Measurements from ENCODE around the gene KSR2. TPM values are rescaled to one million over a fixed set of nuclear protein-coding genes. Genes with fewer than 3 reads are reported as not detected.

The KSR2 gene
- total and polyA plus RNA-seq, 2 of the 4 experiments (the other 2 are of a cell fraction) = not detected

DNA sequence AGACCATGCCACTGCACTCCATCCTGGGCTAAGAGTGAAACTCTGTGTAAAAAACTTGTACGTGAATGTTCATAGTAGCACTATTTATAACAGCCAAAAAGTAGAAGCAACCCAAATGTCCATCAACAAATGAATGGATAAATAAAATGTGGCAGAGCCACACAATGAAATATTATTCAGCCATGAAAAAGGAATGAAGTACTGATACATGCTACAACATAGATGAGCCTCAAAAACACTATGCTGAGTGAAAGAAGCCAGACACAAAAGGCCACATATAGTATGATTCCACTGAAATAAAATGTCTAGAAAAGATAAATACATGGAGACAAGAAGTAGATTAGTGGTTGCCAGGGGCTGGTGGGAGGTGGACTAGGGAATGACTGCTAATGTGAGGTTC is 72.8 kb downstream of the KSR2 start:
- no peaks in the 10 kb centered on the region for H3K9me1 ChIP-seq (ENCODE audit: insufficient read depth, low read length)
- CTCF ChIA-PET = no interaction called here
- dilution Hi-C loops (cut with HindIII; ENCODE audit: low sequenced_read_pairs, unreplicated experiment) = no loop called here
- no peak overlapping the region for H3K14ac ChIP-seq (replicated peaks; ENCODE audit: low read depth, low read length)
- no peak overlapping the region for H3K4me2 ChIP-seq (ENCODE audit: low read depth, low read length)
- no peak overlapping the region for H2BK20ac ChIP-seq (ENCODE audit: low read depth, low read length)
- no peaks in the 10 kb centered on the region for H3K27me3 ChIP-seq (ENCODE audit: control insufficient read depth, insufficient read depth, low read length)
- no peak overlapping the region for H3K18ac ChIP-seq (ENCODE audit: low read depth, low read length)
- in situ Hi-C loops (cut with MboI; ENCODE audit: low sequenced_read_pairs) = no loop called here
- H4K91ac ChIP-seq (ENCODE audit: insufficient read depth, low read depth, low read length) = no peak overlapping the region
- no peak overlapping the region for H3K27ac ChIP-seq (ENCODE audit: insufficient read depth, low read length)
- no CpG with 5 or more reads among the region's 1 CpG for WGBS, 2 experiments (ENCODE audit: extremely low coverage in 2 of 2, insufficient read length in 1 of 2)
- DNase-seq (no peak), ATAC-seq (ENCODE audit: low read depth) (no peak)
- peaks cover 6% of the 10 kb centered on the region for H3K9me3 ChIP-seq (ENCODE audit: control insufficient read depth, insufficient read depth, low read length)
- H3K4ac ChIP-seq (ENCODE audit: low read depth, low read length) = no peak overlapping the region
- POLR2A ChIA-PET (ENCODE audit: unreplicated experiment) = no interaction called here
- H2BK15ac ChIP-seq (ENCODE audit: low read depth, low read length) = no peak overlapping the region
- no peaks in the 10 kb centered on the region for H3K79me1 ChIP-seq (ENCODE audit: low read depth in 1 of 2, low read length in 2 of 2)
- H4K20me1 ChIP-seq (ENCODE audit: insufficient read depth, low read length) = no peaks in the 10 kb centered on the region
- no peak overlapping the region for H2BK5ac ChIP-seq (ENCODE audit: low read depth, low read length, poor library complexity, severe bottlenecking)
- no peaks in the 10 kb centered on the region for H3K36me3 ChIP-seq (ENCODE audit: control insufficient read depth, insufficient read depth, low read length)
- H4K5ac ChIP-seq (ENCODE audit: low read depth, low read length) = no peak overlapping the region
- H2BK120ac ChIP-seq (ENCODE audit: low read depth, low read length) = no peak overlapping the region
- no peak overlapping the region for H3K56ac ChIP-seq (ENCODE audit: extremely low read depth, insufficient read depth, low read length)
- intact Hi-C loops (cut with micrococcal nuclease) = no loop called here
- H4K8ac ChIP-seq (ENCODE audit: low read depth in 2 of 2, low read length in 2 of 2) = no peak overlapping the region
- no peak for TF ChIP-seq MXI1 (IDR thresholded peaks at IDR 0.05; ENCODE audit: borderline replicate concordance, low read depth, low read length)
- TF ChIP-seq RFX5 (IDR thresholded peaks at IDR 0.05; ENCODE audit: low read depth, low read length) = no peak
- no peak for TF ChIP-seq SMC3 (IDR thresholded peaks at IDR 0.05; ENCODE audit: low read depth, low read length)
- TF ChIP-seq, protein P1, sequence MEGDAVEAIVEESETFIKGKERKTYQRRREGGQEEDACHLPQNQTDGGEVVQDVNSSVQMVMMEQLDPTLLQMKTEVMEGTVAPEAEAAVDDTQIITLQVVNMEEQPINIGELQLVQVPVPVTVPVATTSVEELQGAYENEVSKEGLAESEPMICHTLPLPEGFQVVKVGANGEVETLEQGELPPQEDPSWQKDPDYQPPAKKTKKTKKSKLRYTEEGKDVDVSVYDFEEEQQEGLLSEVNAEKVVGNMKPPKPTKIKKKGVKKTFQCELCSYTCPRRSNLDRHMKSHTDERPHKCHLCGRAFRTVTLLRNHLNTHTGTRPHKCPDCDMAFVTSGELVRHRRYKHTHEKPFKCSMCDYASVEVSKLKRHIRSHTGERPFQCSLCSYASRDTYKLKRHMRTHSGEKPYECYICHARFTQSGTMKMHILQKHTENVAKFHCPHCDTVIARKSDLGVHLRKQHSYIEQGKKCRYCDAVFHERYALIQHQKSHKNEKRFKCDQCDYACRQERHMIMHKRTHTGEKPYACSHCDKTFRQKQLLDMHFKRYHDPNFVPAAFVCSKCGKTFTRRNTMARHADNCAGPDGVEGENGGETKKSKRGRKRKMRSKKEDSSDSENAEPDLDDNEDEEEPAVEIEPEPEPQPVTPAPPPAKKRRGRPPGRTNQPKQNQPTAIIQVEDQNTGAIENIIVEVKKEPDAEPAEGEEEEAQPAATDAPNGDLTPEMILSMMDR (conservative IDR thresholded peaks at IDR 0.05; ENCODE audit: low read depth, low read length) = no peak
- TF ChIP-seq, protein P2, sequence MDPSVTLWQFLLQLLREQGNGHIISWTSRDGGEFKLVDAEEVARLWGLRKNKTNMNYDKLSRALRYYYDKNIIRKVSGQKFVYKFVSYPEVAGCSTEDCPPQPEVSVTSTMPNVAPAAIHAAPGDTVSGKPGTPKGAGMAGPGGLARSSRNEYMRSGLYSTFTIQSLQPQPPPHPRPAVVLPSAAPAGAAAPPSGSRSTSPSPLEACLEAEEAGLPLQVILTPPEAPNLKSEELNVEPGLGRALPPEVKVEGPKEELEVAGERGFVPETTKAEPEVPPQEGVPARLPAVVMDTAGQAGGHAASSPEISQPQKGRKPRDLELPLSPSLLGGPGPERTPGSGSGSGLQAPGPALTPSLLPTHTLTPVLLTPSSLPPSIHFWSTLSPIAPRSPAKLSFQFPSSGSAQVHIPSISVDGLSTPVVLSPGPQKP (IDR thresholded peaks at IDR 0.05; ENCODE audit: borderline replicate concordance, low read depth, low read length) = no peak
- no peak for TF ChIP-seq MAFK (IDR thresholded peaks at IDR 0.05; ENCODE audit: low read depth, low read length)
- TF ChIP-seq CEBPB (IDR thresholded peaks at IDR 0.05; ENCODE audit: low read depth, low read length) = no peak
- no peak for TF ChIP-seq RAD21 (IDR thresholded peaks at IDR 0.05; ENCODE audit: low read length)
- no peak for TF ChIP-seq BHLHE40 (IDR thresholded peaks at IDR 0.05; ENCODE audit: low read depth, low read length)
- TF ChIP-seq RCOR1 (IDR thresholded peaks at IDR 0.05; ENCODE audit: insufficient replicate concordance, low read length) = no peak
- no peak for TF ChIP-seq NFE2L2 (IDR thresholded peaks at IDR 0.05; ENCODE audit: low read depth, low read length)
- TF ChIP-seq MAZ (IDR thresholded peaks at IDR 0.05; ENCODE audit: borderline replicate concordance, low read depth, low read length) = no peak
- TF ChIP-seq CHD1 (IDR thresholded peaks at IDR 0.05; ENCODE audit: low read depth, low read length) = no peak
- TF ChIP-seq FOS (IDR thresholded peaks at IDR 0.05; ENCODE audit: low read depth, low read length) = no peak
- TF ChIP-seq USF2 (IDR thresholded peaks at IDR 0.05; ENCODE audit: low read depth, low read length) = no peak
- no peak for TF ChIP-seq POLR2A (IDR thresholded peaks at IDR 0.05; ENCODE audit: low read depth, low read length)
- no peaks in the 10 kb centered on the region for H3K4me1 ChIP-seq (ENCODE audit: control insufficient read depth, insufficient read depth, low read length)
- no peak overlapping the region for H3K23ac ChIP-seq (ENCODE audit: low read depth, low read length)
- H3K9ac ChIP-seq (ENCODE audit: low read depth, low read length) = no peak overlapping the region
- H3K4me3 ChIP-seq (ENCODE audit: insufficient read depth, low read depth, low read length) = no peak overlapping the region
- H2AFZ ChIP-seq (replicated peaks; ENCODE audit: low read length, poor library complexity) = no peak overlapping the region
- no peak overlapping the region for H2AK5ac ChIP-seq (ENCODE audit: low read depth, low read length)
- no TSS peak for BruUV-seq (replicated peaks)
- H2AK9ac ChIP-seq (replicated peaks; ENCODE audit: low read depth, low read length, poor library complexity) = no peak overlapping the region

All from IMR-90 (cell line).